ENCODE data around the gene PAX8.

PAX8 gene

DNA sequence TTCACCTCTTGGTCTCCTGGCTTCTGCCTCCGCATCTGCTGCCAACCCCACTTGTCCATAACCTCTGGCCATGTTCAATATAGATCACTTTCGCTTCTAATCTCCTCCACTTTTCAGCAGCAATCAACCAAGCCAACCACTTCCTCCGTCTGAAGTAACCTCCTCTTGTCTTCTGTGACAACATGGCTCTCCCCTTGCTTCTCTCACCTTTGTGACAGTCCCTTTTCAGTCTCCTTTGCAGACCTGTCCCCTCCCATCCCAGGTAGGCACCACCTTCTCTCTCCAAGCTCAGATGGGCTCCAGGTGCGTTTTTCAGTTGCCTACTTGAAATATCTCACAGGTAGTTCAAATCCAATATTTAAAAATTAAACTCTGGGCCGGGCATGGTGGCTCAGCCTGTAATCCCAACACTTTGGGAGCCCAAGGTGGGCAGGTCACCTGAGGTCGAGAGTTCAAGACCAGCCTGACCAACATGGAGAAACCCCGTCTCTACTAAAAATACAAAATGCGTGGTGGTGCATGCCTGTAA is 109.7 kb downstream of the PAX8 start:
- DNase-seq (ENCODE audit: low read depth in 2 of 2), result no peak

DNA sequence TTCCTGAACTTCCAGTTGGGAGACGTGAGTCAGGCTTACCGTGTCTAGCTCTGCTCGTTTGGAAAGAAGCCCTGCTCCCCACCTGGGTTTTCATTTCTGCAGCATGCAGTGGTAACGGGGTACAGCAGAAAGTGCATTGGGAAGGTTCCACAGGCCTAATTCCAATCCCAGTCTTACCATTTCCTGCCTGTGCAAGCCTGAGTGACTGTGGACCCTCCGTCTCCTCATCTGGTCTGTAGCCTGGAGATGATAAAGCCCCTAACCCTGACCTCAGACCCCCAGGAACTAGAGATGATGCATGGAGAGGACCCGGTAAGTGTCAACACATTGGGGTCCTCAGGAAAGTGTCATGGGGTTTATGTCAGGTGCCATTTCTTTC is 110.8 kb downstream of the PAX8 start:
- no peak for DNase-seq (ENCODE audit: low read depth in 2 of 2)

DNA sequence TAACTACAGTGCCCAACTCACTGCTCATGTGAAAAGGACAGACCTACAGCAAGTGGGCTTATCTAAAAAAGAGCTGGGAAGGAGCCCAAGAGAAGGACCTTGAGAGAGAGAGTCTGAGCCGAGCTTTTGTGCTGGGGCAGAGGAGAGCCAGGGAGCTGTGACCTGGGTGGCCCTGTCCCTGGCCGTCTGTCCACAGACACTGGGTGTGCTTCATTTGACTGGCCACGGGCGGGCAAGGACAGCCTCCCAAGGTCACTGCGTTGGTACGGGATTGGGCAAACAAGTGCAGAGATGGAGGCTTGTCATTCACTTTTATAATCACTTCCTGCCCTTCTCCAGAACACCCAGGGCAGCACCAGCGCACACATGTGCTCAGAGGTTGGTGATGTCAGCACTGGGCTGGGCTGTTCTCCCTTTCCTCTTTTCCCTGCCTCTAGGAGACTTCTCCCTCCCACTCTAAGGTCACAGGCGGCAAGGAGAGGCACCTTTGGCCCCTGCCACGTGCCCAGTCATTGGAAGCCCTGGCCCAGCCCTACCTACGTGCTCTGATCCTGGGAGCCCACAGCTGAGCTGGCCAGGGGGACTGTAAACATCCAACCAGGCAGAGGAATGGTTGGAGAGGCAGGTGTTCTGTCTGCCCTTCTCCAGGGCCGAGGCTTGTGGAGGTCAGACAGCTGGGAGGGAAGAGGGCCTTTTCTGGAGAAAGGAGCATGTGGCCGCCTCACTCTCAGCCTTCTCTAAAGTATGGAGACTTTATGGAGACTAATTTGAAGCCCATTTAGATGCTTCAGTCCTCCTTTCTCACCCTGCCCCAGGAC is 111.4 kb downstream of the PAX8 start:
- DNase-seq (ENCODE audit: low read depth in 2 of 2), result no peak

DNA sequence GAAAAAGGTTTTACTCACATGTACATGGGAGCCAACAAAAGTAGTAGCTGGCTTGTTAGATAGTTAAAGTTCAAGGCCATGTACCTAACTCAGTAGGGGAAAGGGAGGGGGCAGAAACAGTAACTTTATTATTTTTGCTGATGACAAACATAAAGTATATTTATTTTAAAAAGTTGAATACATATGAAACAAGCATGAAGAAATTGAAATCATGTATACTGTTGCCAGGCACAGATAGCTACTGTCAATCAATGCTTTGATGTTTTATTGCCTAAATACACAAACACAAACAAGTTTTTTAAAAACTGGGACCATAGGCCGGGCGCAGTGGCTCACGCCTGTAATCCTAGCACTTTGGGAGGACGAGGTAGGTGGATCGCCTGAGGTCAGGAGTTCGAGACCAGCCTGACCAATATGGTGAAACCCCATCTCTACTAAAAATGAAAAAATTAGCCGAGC is 112.5 kb downstream of the PAX8 start:
- no peak for DNase-seq (ENCODE audit: low read depth in 2 of 2)
